ENCODE measurements around the gene HS2ST1. TPM values are rescaled to one million over a fixed set of nuclear protein-coding genes. Genes with fewer than 3 reads are reported as not detected.

HS2ST1 gene
- total RNA-seq, 6 donors from 2014 or later: 8.4 to 20.3 (median 13.9) TPM

- Histone ChIP-seq H3K4me1 (peaks cover 0 to 12% (median 1%) of the 10 kb centered on the region in 4 donors), H3K27me3 (no peaks in the 10 kb centered on the region), H3K9me3 (no peaks in the 10 kb centered on the region), H3K36me3 (no peaks in the 10 kb centered on the region), H3K4me3 (no peak overlapping the region), H3K27ac (no peak overlapping the region)
- peak in 1 of 2 donors; percentile 34 for DNase-seq
- ATAC-seq (ENCODE audit: low FRiP score in 2 of 2): no peak
- WGBS, 2 donors: 65 to 72% methylated on average over 8 of the region's 8 CpGs
- TF ChIP-seq POLR2AphosphoS5 (IDR thresholded peaks at IDR 0.05) (no peak), POLR2A (IDR thresholded peaks at IDR 0.05) (peak in 1 of 4 donors; percentile 18)
These were observed 230.0 kb downstream of the HS2ST1 start for GRCh38 chr1:87144316-87144895.

- no peaks in the 10 kb centered on the region for H3K36me3 ChIP-seq
- WGBS, 2 donors: 95 to 100% methylated on average over 2 of the region's 2 CpGs
- peaks cover 0 to 14% (median 5%) of the 10 kb centered on the region in 4 donors for H3K4me1 ChIP-seq
- ATAC-seq (ENCODE audit: low FRiP score in 2 of 2): no peak
- no peak overlapping the region for H3K4me3 ChIP-seq
- no peaks in the 10 kb centered on the region for H3K27me3 ChIP-seq
- H3K9me3 ChIP-seq: no peaks in the 10 kb centered on the region
- TF ChIP-seq CTCF (IDR thresholded peaks at IDR 0.05) (no peak), POLR2A (IDR thresholded peaks at IDR 0.05) (no peak), POLR2AphosphoS5 (IDR thresholded peaks at IDR 0.05) (no peak), EP300 (IDR thresholded peaks at IDR 0.05) (no peak)
- DNase-seq: no peak
- no peak overlapping the region for H3K27ac ChIP-seq
These were observed 230.5 kb downstream of the HS2ST1 start for GRCh38 chr1:87144981-87145380.

GRCh38 chr1:87146538-87146937 is 232.1 kb downstream of the HS2ST1 start:
- TF ChIP-seq CTCF (IDR thresholded peaks at IDR 0.05) (no peak), POLR2A (IDR thresholded peaks at IDR 0.05) (no peak), POLR2AphosphoS5 (IDR thresholded peaks at IDR 0.05) (no peak), EP300 (IDR thresholded peaks at IDR 0.05) (no peak)
- no peak for DNase-seq
- ATAC-seq (ENCODE audit: low FRiP score in 2 of 2): no peak
- no peak overlapping the region for H3K27ac ChIP-seq
- no peaks in the 10 kb centered on the region for H3K36me3 ChIP-seq
- 64 to 84% methylated on average over 2 of the region's 2 CpGs for WGBS, 2 donors
- H3K4me3 ChIP-seq: no peak overlapping the region
- no peaks in the 10 kb centered on the region for H3K9me3 ChIP-seq
- H3K4me1 ChIP-seq: peaks cover 7 to 11% (median 9%) of the 10 kb centered on the region in 4 donors
- no peaks in the 10 kb centered on the region for H3K27me3 ChIP-seq

- WGBS, 2 donors: 46 to 64% methylated on average over 2 of the region's 2 CpGs
- Histone ChIP-seq H3K4me1 (peaks cover 7 to 12% (median 11%) of the 10 kb centered on the region in 4 donors), H3K27ac (no peak overlapping the region), H3K4me3 (no peak overlapping the region), H3K36me3 (no peaks in the 10 kb centered on the region), H3K27me3 (no peaks in the 10 kb centered on the region), H3K9me3 (no peaks in the 10 kb centered on the region)
- TF ChIP-seq POLR2AphosphoS5 (IDR thresholded peaks at IDR 0.05) (no peak), POLR2A (IDR thresholded peaks at IDR 0.05) (no peak), CTCF (IDR thresholded peaks at IDR 0.05) (no peak), EP300 (IDR thresholded peaks at IDR 0.05) (no peak)
- ATAC-seq (ENCODE audit: low FRiP score in 2 of 2) (no peak), DNase-seq (no peak)
These were observed 232.6 kb downstream of the HS2ST1 start for GRCh38 chr1:87146986-87147385.

GRCh38 chr1:87147851-87148250 is 233.4 kb downstream of the HS2ST1 start:
- DNase-seq (no peak), ATAC-seq (ENCODE audit: low FRiP score in 2 of 2) (no peak)
- 53 to 67% methylated on average over 3 of the region's 3 CpGs for WGBS, 2 donors
- Histone ChIP-seq H3K27ac (no peak overlapping the region), H3K4me3 (no peak overlapping the region), H3K4me1 (peaks cover 4 to 16% (median 12%) of the 10 kb centered on the region in 4 donors), H3K27me3 (no peaks in the 10 kb centered on the region), H3K9me3 (no peaks in the 10 kb centered on the region), H3K36me3 (no peaks in the 10 kb centered on the region)
- TF ChIP-seq POLR2AphosphoS5 (IDR thresholded peaks at IDR 0.05) (no peak), EP300 (IDR thresholded peaks at IDR 0.05) (no peak), CTCF (IDR thresholded peaks at IDR 0.05) (no peak), POLR2A (IDR thresholded peaks at IDR 0.05) (no peak)

All from upper lobe of left lung (tissue), 6 donors.